Calu3 (cell line): ENCODE results near the gene FAM118A. TPM values are rescaled to one million over a fixed set of nuclear protein-coding genes. Genes with fewer than 3 reads are reported as not detected.
"Not testable (repeated sequence)": the region's sequence is repeated elsewhere in the genome, so short reads cannot be mapped to it uniquely, and the experiment has no call there.

Experiments used
- BruUV-seq: library from RNA; stranded (reverse); fragments of 400-500 nt; replicated peaks from 2 replicates; lab custom pipeline; 2021; lab: Mats Ljungman, UMichigan
- CTCF ChIA-PET: fragments of 300-600 bp; sonication (Branson Sonifier 250); formaldehyde crosslinking; loops from one replicate; lab custom pipeline; 2022; ENCODE audit warnings: antibody characterized with exemption; lab: Charles Lee
- DNase-seq: peaks from one replicate; pipeline ENCODE4 v3.0.0; 2022
- H3K27ac Mint-ChIP-seq: one replicate; pipeline ENCODE4 v1.8.0; 2022; ENCODE audit warnings: mixed read lengths; ENCODE audit not compliant: unreplicated experiment
- H3K27me3 Mint-ChIP-seq: one replicate; pipeline ENCODE4 v1.8.0; 2022; ENCODE audit warnings: mixed read lengths; ENCODE audit not compliant: unreplicated experiment
- H3K36me3 Mint-ChIP-seq: one replicate; pipeline ENCODE4 v1.8.0; 2022; ENCODE audit warnings: mild to moderate bottlenecking, moderate library complexity, mixed read lengths; ENCODE audit not compliant: insufficient read depth, unreplicated experiment
- H3K4me1 Mint-ChIP-seq: one replicate; pipeline ENCODE4 v1.8.0; 2022; ENCODE audit warnings: mild to moderate bottlenecking, low read depth, mixed read lengths; ENCODE audit not compliant: unreplicated experiment
- H3K4me3 Mint-ChIP-seq: one replicate; pipeline ENCODE4 v1.8.0; 2022; ENCODE audit warnings: mild to moderate bottlenecking, low read depth, moderate library complexity, mixed read lengths; ENCODE audit not compliant: unreplicated experiment
- H3K9me3 Mint-ChIP-seq: one replicate; pipeline ENCODE4 v1.8.0; 2022; ENCODE audit warnings: low read depth, mixed read lengths; ENCODE audit not compliant: unreplicated experiment
- CTCF ChIP-seq: fragments of 200-600 bp; IDR thresholded peaks from one replicate; pipeline ENCODE4 v1.8.0; 2022; ENCODE audit warnings: antibody characterized with exemption; ENCODE audit not compliant: unreplicated experiment
- intact Hi-C: fragments of 100-400 bp; cut with micrococcal nuclease; formaldehyde crosslinking; loops from one replicate; pipeline ENCODE4 v1.10.0; 2022; ENCODE audit not compliant: unreplicated experiment
- total RNA-seq: library from RNA; stranded (reverse); gene quantifications from 2 replicates; pipeline ENCODE4 v1.2.3, GENCODE V29; 2022

FAM118A gene
- total RNA-seq, 1 experiment from 2014 or later: 35.0 TPM

GRCh38 chr22:45349916-45350315 is 40.2 kb downstream of the FAM118A start:
- no peaks in the 10 kb centered on the region for H3K27me3 Mint-ChIP-seq
- no peak overlapping the region for H3K4me3 Mint-ChIP-seq
- no peak for TF ChIP-seq CTCF
- no peak for DNase-seq
- CTCF ChIA-PET: no interaction called here
- no TSS peak for BruUV-seq
- H3K27ac Mint-ChIP-seq: no peak overlapping the region
- intact Hi-C loops: no loop called here
- H3K4me1 Mint-ChIP-seq: no peaks in the 10 kb centered on the region
- no peaks in the 10 kb centered on the region for H3K36me3 Mint-ChIP-seq
- no peaks in the 10 kb centered on the region for H3K9me3 Mint-ChIP-seq

DNA sequence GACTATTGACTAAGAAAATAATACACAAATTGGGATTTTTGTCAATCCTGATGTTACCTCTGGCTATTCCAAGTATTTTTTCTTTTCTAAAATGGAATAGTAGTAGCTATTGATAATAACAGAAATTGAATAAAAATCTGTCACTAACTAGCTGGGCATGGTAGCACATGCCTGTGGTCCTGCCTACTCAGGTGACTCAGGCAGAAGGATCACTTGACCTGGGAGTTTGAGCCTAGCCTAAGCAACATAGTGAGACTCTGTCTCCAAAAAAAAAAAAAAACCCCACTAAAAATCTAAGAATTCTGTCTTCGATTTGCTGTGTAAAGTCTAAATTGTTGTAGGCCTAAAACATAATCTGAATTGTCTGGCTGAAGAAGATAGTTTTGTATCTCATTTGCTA is 42.2 kb downstream of the FAM118A start:
- Mint-ChIP-seq H3K9me3 (no peaks in the 10 kb centered on the region), H3K4me3 (no peak overlapping the region), H3K27ac (no peak overlapping the region), H3K27me3 (no peaks in the 10 kb centered on the region), H3K4me1 (no peaks in the 10 kb centered on the region), H3K36me3 (no peaks in the 10 kb centered on the region)
- intact Hi-C loops: no loop called here
- BruUV-seq: no TSS peak
- no peak for DNase-seq
- CTCF ChIA-PET: no interaction called here
- no peak for TF ChIP-seq CTCF

DNA sequence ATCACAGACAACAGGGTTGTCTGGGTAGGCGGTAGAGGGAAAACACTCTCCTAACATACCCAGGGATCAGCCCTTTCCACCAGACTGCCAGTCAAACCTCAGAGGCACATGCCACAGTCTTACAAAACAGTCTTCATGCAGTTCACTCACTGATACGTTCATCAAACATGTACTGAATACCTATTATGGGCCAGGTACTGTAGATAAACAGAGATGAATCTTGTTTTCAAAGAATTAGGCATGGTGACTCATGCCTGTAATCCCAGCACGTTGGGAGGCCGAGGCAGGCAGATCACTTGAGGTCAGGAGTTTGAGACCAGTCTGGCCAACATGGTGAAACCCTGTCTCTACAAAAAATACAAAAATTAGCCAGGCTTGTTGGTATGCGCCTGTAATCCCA is 43.0 kb downstream of the FAM118A start:
- H3K27me3 Mint-ChIP-seq, intact Hi-C loops, DNase-seq, H3K27ac Mint-ChIP-seq, H3K9me3 Mint-ChIP-seq, H3K4me3 Mint-ChIP-seq, BruUV-seq, CTCF ChIA-PET, H3K36me3 Mint-ChIP-seq, H3K4me1 Mint-ChIP-seq: not testable (repeated sequence)

GRCh38 chr22:45353786-45354185 is 44.1 kb downstream of the FAM118A start:
- CTCF ChIA-PET: no interaction called here
- TF ChIP-seq CTCF: no peak
- Mint-ChIP-seq H3K27me3 (no peaks in the 10 kb centered on the region), H3K27ac (no peak overlapping the region), H3K36me3 (no peaks in the 10 kb centered on the region), H3K4me3 (no peak overlapping the region), H3K4me1 (no peaks in the 10 kb centered on the region), H3K9me3 (no peaks in the 10 kb centered on the region)
- no peak for DNase-seq
- intact Hi-C loops: no loop called here
- no TSS peak for BruUV-seq

- TF ChIP-seq CTCF: no peak
- H3K27me3 Mint-ChIP-seq: peaks cover 12% of the 10 kb centered on the region
- no peak for DNase-seq
- intact Hi-C loops: no loop called here
- no peaks in the 10 kb centered on the region for H3K4me1 Mint-ChIP-seq
- CTCF ChIA-PET: no interaction called here
- no peak overlapping the region for H3K4me3 Mint-ChIP-seq
- no peaks in the 10 kb centered on the region for H3K36me3 Mint-ChIP-seq
- H3K27ac Mint-ChIP-seq: no peak overlapping the region
- no TSS peak for BruUV-seq
- no peaks in the 10 kb centered on the region for H3K9me3 Mint-ChIP-seq
Observed at GRCh38 chr22:45357490-45357889, 47.8 kb downstream of the FAM118A start.
